HG03439 (cell line): ENCODE results near the gene GRM3.

Experiments used
- ATAC-seq: cut with Tn5 transposase; IDR thresholded peaks from one replicate; pipeline ENCODE4 v1.9.1; 2021; ENCODE audit warnings: mild to moderate bottlenecking, moderate library complexity; ENCODE audit not compliant: unreplicated experiment

The GRM3 gene

DNA sequence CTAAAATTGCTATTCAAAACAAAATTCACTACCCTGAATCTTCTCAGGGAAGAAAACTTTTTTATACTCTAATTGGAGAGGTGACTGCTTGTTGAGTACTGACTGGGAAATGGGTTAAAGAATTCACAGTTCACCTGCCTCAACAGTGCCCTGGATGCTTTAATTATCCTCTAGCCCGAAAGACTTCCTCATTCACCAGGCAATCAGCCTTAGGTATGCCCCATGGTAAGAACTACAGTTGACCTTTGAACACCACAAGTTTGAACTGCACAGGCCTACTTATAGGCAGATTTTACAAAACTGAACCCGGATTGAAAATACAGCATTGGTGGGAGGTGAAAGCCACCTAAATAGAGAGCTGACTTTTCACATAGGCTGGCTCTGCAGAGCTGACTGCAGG, 240.4 kb downstream of the GRM3 start:
- no peak for ATAC-seq

- no peak for ATAC-seq
Measured at GRCh38 chr7:86889501-86889900, 245.8 kb downstream of the GRM3 start.

GRCh38 chr7:86898171-86898570, 254.5 kb downstream of the GRM3 start:
- no peak for ATAC-seq

- ATAC-seq, result no peak
Measured at GRCh38 chr7:86900886-86901285, 257.2 kb downstream of the GRM3 start.

- ATAC-seq, result no peak
Measured at GRCh38 chr7:86904949-86905834, 261.5 kb downstream of the GRM3 start.

GRCh38 chr7:86908948-86909347, 265.2 kb downstream of the GRM3 start:
- ATAC-seq, result no peak

GRCh38 chr7:86911659-86912058, 267.9 kb downstream of the GRM3 start:
- ATAC-seq, result no peak

DNA sequence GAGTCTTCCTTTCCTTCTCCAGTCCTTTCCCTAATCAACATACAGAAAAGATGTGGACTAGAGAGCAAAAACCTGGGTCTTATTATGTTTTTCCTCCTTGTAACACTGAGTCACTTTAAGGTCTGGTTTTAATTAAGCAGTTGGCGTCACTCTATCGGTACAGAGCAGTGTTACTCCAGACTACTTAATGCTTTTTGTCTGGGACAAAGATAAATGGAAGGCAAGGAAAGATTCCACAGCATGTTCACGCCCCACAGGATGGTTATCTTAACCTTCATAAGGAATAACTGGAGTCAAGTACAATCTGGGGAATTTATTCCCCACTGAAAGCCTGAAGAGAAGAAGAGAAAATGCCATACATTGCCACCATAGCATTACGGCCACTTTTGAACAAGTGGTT, 270.0 kb downstream of the GRM3 start:
- no peak for ATAC-seq
